HG02571 (cell line): ENCODE data around the gene EFCAB5.
A peak's percentile ranks its signal among the peaks of the same experiment; 100 is the strongest.
"Not testable (repeated sequence)": the region's sequence is repeated elsewhere in the genome, so short reads cannot be mapped to it uniquely, and the experiment has no call there.

ENCODE experiments used
- ATAC-seq: cut with Tn5 transposase; IDR thresholded peaks from one replicate; pipeline ENCODE4 v1.9.1; 2021; ENCODE audit warnings: mild to moderate bottlenecking, moderate library complexity; ENCODE audit not compliant: unreplicated experiment

Gene EFCAB5

DNA sequence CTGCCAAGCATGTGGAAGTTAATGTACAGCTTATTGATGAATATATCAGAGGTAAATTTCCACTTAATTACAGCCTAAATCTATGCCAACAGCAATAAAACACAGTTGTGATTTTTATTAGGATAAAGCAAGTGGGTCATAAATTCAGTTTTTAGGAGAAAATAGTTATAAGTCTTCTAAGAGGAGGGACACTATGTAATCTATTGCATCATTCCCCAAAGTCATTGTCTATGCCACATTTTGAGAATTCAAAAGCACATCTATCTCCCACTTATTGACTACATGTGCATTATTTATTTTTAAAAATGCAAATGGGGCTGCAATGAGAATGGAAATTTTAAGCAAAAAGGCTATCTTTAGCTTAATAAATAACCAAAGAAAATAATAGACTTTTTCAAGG, 151.5 kb downstream of the EFCAB5 start:
- ATAC-seq: no peak

DNA sequence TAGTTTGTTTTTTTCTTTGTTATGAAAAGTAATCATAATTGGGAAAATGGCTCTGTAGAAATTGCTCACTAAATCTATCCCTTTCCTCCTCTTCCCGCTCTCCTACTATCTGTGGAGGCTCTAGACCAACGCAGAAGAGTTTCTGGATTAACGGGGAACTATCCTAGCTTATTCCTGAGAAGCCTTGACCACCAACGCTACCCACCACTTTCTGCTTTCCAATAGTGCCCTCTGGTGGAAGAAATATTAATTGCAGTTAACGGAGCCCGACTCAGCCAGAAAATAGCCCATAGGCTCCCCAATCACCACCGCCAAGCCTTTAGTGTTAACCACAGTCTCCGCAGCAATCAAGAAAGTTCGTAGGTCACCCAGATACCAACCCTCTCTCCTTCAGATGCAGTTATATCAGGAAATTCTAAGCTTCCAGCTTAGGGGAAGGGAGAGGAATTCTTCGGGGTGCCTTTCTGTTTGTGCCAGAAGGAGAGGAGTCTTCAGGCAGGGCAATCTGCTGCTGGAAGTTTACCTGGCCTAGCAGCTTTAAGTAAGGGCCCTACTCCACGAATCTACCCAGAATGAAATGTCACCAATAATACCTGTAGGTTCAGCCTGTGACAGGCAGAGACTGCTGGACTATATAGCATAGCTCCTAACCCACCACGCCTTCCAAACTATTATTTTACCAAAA, 152.2 kb downstream of the EFCAB5 start:
- no peak for ATAC-seq

DNA sequence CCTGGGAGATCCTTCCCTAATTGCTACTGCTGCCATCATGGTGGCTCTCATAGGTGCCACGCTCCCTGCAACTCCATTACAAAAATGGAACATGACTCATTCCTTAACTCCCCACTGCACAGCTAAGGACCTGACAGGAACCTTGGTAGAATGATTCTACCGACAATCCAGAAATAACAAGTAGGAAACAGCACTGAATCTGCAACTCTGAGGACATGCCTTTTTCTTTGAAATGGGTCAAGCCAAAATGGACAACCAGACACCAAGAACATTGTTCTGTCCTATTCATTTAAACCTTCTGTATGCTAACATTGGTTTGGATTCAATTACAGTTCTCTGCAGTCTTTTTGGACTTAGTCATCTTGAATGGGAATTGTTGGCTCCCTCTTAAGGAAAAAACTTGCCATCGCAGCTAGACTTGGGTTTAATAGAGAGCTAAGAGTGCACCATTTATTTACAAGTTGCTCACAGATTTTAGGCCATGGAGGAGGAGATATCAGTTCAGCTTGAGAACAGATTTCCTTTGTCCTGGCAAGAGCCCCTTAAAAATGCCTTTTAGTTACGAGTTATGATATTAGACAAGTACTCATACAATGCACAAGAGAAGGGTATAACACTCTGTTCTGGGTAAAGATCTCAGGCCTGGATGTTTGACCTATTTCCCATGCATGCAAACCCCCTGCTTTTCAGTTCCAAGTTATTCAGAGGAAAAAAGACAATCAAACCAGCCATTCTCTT, 154.2 kb downstream of the EFCAB5 start:
- ATAC-seq: no peak

DNA sequence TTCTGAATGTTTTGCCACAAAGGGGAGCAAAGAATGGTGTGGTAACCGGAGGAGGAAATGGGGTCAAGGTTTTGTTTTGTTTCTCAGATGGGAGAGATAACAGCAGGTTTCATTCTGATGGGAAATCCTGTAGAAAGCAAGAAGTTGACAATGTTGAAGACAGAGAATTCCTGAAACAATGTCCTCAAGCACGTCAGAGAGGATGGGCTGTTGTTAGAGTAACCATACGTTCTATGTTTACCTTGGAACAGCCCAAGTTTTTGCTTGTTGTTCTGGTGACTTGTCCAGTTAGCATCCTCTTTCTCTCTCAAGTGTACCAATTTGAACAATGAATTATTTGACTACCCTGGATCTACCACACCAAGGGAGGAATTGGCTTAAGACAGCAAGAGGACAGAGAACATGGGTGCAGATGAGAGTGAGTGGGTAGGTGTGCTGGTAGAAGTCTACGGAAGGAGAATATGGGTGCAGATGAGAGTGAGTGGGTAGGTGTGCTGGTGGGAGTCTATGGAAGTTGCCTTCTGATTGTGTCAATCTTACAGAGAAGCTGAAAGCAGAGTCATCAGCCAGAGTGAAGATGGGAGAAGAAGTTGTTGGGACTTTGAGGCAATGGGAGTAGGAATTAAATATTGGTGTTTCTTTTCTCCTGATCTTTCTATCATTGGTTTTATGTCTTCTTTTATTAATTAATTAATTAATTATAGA, 160.4 kb downstream of the EFCAB5 start:
- ATAC-seq: no peak

DNA sequence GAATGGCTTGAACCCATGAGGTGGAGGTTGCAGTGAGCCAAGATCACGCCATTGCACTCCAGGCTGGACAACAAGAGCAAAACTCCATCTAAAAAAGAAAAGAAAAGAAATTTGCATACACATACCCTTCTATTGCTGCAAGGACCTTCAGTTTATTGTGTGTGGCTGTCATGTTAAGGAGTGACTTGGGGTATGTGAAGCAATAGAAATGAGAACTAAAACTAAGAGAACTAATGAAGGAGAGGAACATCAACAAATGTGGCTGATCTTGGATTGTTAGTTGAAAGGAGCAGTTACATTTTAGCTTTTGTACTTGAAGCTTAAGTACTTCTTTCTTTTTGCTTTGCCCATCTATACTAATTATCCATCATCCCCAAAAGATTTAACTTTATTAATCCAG, 162.5 kb downstream of the EFCAB5 start:
- no peak for ATAC-seq

DNA sequence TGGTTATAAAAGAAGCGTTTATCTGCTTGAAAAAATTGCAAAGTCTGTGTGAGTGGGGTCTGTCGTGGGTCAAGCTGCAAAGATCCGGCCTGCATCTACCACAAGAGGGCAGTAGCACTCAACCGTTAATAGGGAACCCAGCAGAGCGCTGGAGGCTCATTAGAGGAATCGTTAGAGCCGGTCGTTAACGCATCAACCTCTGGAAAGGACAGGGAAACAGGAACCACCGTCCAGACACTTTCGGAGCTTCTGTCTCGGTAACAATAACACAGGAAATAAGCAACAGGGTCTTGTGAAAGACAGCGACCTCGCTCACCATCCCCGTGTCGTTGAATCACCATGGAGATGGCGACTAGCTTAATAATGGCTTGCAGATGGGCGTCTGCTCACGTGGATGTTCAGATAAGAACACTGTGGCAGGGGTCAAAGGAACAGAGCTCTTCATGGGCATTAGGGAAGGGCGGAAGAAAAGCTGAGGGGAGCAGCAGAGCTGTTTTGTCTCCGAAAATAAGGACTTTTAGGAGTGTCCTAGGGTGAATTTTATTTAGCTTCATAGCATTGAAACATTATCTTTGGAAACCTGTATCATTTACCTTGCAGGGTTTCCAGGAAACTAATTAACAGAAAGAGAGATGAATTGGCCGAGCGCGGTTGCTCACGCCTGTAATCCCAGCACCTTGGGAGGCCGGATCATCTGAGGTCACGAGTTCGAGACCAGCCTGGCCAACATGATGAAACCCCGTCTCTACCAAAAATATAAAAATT, 163.3 kb downstream of the EFCAB5 start:
- no peak for ATAC-seq

DNA sequence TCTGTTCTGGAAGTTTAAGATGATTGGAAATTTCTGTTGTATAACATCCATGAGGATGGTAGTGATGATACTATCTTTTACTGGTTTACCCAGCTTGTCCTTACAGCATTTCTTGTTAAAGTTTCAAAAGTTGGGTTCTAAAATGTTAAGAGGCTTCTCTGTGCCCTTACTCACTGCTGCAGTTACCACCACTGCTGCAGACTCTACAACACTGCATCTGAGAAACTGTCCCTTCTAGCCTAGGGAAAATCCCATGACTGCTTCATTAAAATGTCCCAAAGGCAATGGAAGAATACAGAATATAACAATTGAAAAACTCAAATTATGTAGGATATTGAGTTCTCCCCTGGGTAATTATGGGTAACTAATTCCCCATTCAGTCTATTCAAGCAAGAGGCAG, 171.4 kb downstream of the EFCAB5 start:
- ATAC-seq: no peak

DNA sequence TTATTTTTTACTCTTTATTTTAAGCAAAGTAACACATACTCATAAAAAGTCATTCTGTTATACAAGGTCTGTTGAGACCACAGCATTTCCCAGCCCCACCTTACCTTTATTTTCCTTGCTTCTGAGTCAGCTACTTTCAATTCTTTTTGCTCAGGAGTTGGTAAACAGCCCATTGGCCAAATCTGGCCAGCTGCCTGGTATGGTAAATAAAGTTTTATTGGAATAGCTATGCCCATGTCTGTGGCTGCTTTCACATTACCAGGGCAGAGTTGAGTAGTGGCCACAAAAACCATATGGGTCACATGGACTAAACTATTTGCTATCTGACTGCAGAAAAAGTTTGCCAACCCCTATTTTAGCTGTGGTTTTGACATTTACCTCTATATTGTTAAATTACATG, 171.8 kb downstream of the EFCAB5 start:
- no peak for ATAC-seq

DNA sequence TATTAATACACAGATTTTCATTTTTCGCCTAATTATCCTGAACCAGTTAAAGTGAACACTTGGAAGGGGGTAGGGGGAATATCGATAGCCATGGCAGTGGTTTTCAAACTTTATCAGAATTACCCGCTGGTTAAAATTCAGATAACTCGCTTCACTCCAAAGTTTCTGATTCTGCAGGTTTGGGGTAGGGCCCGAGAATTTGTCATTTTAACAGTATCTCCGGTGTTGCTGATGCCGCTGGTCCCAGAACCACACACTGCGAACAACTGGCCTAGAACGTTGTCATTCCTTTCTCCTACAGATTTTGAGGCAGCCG, 174.9 kb downstream of the EFCAB5 start:
- no peak for ATAC-seq

DNA sequence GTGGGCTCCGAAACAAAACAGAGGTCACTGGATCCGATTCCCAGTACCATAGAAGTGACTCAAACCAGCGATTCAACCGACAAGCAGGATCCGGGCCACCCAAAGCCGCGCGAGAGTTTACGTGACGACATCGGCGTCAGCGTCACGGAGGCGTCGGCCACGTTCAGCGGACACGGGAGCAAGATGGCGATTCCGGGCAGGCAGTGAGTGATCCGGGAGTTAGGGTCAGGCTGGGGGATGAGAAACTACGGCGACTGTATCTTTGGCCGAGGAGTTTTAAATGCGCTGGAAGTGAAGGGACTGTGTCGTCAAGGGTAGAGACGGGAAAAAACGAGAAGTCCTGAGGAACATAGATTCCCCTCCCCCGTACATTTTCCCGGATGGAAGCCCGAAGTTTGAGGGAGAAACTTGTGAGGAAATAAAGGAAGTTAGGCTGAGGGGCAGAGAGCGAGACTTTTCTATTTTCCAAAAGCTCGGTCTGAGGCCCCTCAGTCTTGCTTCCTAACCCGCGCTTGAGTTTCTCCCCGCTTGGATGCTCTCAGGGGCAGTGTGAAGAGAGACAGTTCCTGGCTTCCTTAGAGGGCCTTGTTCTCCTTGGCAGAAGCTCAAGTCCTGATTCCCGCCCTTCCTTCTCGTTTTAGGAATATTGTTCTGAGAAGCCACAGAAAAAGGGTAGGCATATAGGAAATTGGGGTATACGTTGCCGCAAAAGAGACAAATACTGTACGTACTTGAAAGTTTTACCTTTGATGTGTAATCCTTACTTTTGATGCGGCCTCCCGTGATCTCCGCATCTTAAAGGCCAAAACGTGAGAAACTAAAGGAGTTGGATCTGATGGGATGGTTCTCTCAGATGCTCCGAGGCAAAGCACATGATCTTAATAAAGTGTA, 175.5 kb downstream of the EFCAB5 start, which contains the start of gene NSRP1:
NSRP1 (plus strand) TSS at position 156 of the 891 bp plus-strand sequence; CDS start at position 184, 28 bp downstream.
- peak; percentile 78 for ATAC-seq

DNA sequence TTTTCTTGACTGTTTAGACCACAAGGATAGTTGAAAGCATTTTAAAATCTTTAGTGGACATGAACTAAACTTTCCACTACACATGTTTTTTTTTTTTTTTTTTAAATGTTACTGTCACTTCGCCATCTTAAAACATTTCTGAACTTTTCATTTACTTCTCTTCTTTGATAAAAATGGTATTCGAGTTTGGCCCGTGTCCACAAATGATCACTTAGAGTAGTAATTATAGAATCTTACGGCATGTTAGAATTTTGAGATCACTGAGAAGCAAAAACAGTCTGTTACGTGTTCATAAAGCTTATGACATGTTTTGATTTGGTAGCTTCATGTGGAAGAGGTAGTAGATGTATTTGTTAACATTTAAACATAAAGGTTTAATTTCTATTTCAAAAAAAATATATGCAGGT, 176.2 kb downstream of the EFCAB5 start:
- no peak for ATAC-seq

DNA sequence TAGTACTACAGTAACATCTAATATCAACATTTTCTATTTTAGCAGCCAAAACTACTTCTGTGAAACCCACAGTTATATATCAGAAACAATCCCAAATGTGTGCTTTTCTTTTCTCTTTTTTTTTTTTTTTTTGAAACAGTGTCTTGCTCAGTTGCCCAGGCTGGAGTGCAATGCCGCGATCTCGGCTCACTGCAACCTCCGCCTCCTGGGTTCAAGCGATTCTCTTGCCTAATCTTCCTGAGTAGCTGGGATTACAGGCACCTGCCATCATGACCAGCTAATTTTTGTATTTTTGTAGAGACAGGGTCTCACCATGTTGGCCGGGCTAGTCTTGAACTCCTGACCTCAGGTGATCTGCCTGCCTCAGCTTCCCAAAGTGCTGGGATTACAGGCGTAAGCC, 177.2 kb downstream of the EFCAB5 start:
- ATAC-seq: not testable (repeated sequence)

DNA sequence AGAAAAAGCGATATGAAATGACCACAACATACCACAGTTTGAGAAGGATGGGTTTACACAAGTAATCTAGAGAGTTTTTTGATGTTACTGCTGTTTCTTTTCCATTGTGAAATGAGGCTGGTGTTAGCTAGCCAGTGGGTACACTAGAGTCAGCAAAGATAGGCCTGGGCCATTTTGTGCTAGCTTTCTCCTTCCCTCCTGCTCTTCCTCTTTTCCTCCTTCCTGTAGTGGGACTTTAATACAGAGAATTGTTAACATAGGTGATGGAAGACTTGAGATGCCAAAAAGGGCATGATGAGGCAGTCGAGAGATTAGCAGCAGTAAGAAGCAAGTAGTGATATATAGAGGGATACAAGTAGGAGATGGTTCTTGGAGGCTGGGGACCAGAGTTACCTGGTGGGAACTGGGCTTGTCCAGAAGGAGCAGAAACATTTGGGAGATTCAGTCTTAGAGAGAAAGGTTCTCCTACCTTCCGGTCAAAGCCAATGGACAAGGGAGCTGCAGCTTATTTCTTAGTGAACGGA, 182.9 kb downstream of the EFCAB5 start:
- no peak for ATAC-seq

DNA sequence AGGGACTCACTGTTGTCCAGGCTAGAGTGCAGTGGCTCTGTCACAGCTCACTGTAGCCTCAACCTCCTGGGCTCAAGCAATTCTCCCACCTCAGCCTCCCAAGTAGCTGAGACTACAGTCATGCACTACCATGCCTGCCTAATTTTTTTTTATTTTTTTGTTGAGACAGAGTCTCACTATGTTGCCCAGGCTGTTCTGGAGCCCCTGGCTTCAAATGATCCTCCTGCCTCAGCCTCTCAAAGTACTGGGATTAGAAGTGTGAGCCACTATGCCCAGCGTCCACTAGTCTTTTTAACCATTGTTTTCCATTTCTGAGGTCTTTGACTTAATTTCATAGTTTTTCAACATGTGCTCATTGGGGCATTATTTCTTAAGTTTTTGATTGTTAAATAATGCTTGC, 188.7 kb downstream of the EFCAB5 start:
- ATAC-seq: no peak

DNA sequence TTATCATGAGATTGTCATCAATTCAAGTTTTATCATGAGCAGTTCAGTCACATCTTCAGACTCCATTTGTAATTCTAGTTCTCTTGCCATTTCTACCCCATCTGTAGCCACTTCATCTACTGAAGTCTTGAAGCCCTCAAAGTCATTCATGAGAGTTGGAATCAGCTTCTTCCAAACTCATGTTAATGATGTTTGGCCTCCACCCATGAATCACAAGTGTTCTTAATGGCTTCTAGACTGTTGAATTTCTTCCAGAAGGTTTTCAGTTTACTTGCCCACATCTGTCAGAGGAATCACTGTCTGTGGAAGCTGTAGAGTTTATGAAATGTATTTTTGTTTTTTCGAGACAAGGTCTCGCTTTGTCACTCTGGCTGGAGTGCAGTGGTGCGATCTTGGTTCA, 191.2 kb downstream of the EFCAB5 start:
- ATAC-seq: no peak

DNA sequence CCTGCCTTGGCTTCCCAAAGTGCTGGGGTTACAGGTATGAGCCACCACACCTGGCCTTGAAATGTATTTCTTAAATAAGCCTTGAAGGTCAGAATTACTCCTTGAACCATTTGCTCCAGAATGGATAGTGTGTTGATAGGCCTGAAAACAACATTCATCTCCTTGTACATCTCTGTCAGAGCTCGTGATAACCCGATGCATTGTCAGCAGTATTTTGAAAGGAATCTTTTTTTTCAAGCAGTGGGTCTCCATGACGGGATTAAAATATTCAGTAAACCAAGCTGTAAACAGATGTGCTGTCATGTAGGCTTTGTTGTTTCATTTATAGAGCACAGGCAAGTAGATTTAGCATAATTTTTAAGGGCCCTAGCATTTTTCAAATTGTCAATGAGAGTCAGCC, 191.8 kb downstream of the EFCAB5 start:
- no peak for ATAC-seq

DNA sequence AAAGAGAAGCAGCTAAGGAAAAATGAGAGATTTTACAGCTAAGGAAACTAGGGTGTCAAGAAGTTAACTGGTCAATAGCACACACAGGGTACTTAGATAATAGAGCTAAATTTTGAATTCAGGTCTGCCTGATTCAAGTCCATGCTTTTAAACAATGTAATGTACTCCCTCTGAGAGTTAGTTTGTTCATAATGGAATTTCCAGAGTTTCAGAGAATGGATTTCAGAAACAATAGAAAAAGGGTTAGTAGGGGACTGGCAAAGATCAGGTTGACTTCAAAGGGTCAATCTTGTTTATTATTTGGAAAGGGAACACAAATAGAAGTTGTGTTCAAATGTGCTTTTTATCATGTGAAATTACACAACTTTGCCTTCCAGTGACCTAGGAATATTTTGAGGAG, 193.1 kb downstream of the EFCAB5 start:
- no peak for ATAC-seq

DNA sequence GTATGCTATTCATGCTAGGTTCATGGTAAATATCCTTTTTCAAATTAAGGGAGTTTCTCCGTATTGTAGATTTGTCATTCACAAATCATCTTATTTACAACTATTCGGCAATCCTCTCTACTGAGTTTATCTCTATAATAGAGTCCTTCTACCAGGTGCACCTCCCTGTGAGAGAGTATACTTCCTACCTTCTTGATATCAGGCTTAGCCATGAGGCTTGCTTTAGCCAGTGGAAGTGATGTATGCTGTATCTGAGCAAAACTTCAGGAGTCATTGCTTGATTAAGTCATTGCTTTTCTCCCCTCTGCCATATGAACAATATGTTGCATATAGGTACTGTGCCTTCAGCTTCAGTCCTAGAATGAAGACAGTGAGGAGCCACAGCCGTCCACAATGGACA, 195.7 kb downstream of the EFCAB5 start:
- no peak for ATAC-seq

DNA sequence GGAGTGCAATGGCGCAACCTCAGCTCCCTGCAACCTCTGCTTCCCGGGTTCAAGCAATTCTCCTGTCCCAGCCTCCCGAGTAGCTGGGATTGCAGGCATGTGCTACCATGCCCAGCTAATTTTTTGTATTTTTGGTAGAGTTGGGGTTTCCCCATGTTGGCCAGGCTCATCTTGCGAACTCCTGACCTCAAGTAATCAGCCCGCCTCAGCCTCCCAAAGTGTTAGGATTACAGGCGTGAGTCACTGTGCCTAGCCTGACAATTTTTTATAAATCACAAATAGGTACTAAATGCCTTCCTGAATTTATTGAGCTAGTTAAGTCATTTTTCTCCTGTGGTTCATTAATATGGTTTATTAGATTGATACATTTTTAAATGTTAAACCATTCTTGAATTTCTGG, 206.4 kb downstream of the EFCAB5 start:
- not testable (repeated sequence) for ATAC-seq

DNA sequence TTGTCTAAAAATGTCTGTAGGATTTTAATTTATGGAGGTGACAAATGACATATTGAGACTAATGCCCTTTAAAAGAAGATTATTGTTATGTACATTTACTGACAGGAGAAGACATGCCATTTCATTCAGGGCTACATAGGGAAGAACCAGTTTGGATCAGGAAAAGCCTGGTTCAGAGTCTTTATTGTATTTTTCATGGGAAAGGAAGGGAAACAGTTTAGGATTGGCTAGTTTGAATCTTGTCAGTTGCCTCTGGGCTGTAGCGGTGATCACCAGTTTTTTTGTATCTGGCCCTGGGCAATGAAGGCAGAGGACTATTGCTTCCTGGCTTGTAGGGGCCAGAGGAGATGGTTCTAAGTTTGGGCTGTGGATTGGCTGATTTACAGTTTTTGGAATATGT, 206.9 kb downstream of the EFCAB5 start:
- no peak for ATAC-seq
